Activated naive CD8-positive, alpha-beta T cell treated with anti-CD3 and anti-CD28 coated beads, Interleukin-2, amount 10 ng/mL, durations not matched to agents 7 days and 5 days (primary cell): ENCODE results near the gene IQCC. TPM values are rescaled to one million over a fixed set of nuclear protein-coding genes. Genes with fewer than 3 reads are reported as not detected.

Experiments
- ATAC-seq: fragments of 150-1000 bp; cut with Tn5 transposase; one replicate; pipeline ENCODE4 v1.10.0; 2021; ENCODE audit warnings: low read depth, moderate library complexity
- POLR2A ChIA-PET: fragments of 350-600 bp; sonication (Branson Sonifier 250); formaldehyde crosslinking; loops from one replicate; lab custom pipeline; 2021; ENCODE audit warnings: antibody characterized with exemption; lab: Charles Lee
- DNase-seq: peaks from one replicate; pipeline ENCODE4 v3.0.0; 2021
- H3K27ac Mint-ChIP-seq: one replicate; pipeline ENCODE4 v1.8.0; 2022; ENCODE audit warnings: mild to moderate bottlenecking, mixed read lengths
- H3K27me3 Mint-ChIP-seq: one replicate; pipeline ENCODE4 v1.8.0; 2022; ENCODE audit warnings: mild to moderate bottlenecking, moderate library complexity, mixed read lengths
- H3K36me3 Mint-ChIP-seq: one replicate; pipeline ENCODE4 v1.8.0; 2021; ENCODE audit warnings: mild to moderate bottlenecking, mixed read lengths
- H3K4me1 Mint-ChIP-seq: one replicate; pipeline ENCODE4 v1.8.0; 2021; ENCODE audit warnings: mixed read lengths
- H3K4me3 Mint-ChIP-seq: one replicate; pipeline ENCODE4 v1.8.0; 2022; ENCODE audit warnings: mild to moderate bottlenecking, moderate library complexity, mixed read lengths
- H3K9me3 Mint-ChIP-seq: one replicate; pipeline ENCODE4 v1.8.0; 2021; ENCODE audit warnings: mixed read lengths
- total RNA-seq, 2 experiments: library from RNA; stranded (reverse); gene quantifications; one replicate each; pipeline ENCODE4 v1.2.3, GENCODE V29; 2021

Gene IQCC
- total RNA-seq, 2 experiments from 2014 or later: 4.9 to 6.0 TPM

GRCh38 chr1:32220746-32221580, 15.5 kb downstream of the IQCC start:
- Mint-ChIP-seq H3K4me3 (peak overlapping the region; percentile 96), H3K27ac (peak overlapping the region; percentile 43), H3K4me1 (peaks cover 21% of the 10 kb centered on the region), H3K9me3 (no peaks in the 10 kb centered on the region), H3K27me3 (no peaks in the 10 kb centered on the region), H3K36me3 (peaks cover 8% of the 10 kb centered on the region)
- DNase-seq (no peak), ATAC-seq (no peak)
- POLR2A ChIA-PET: interaction anchor here (0.9 to 2.0 kb wide), 4 partner anchors 10 to 53 kb away, joined by 3 to 11 read pairs (median 4); partner anchors contain the start of gene IQCC

GRCh38 chr1:32221581-32221979, 16.1 kb downstream of the IQCC start:
- Mint-ChIP-seq H3K27ac (peak overlapping the region; percentile 43), H3K4me1 (peaks cover 23% of the 10 kb centered on the region), H3K4me3 (peak overlapping the region; percentile 96), H3K36me3 (peaks cover 8% of the 10 kb centered on the region), H3K9me3 (no peaks in the 10 kb centered on the region), H3K27me3 (no peaks in the 10 kb centered on the region)
- no peak for DNase-seq
- POLR2A ChIA-PET: interaction anchor here (1.0 to 2.2 kb wide), 5 partner anchors 16 to 52 kb away, joined by 3 to 11 read pairs (median 7); partner anchors contain the start of genes IQCC and LCK
- ATAC-seq: no peak

- ATAC-seq (peak; percentile 86), DNase-seq (peak; percentile 85)
- Mint-ChIP-seq H3K27me3 (no peaks in the 10 kb centered on the region), H3K27ac (peak within 1 kb of the TSS; percentile 95), H3K4me1 (peaks cover 23% of the 10 kb centered on the region), H3K4me3 (peak within 1 kb of the TSS; percentile 96), H3K9me3 (no peaks in the 10 kb centered on the region), H3K36me3 (peaks cover 8% of the 10 kb centered on the region)
- POLR2A ChIA-PET: interaction anchor here (0.9 to 2.2 kb wide), 9 partner anchors 10 to 70 kb away, joined by 3 to 11 read pairs (median 4); partner anchors contain the start of genes HDAC1, IQCC and LCK
Observed at GRCh38 chr1:32221980-32222755, 16.7 kb downstream of the IQCC start, which contains the start of the genes EIF3I and TMEM234. Gene EIF3I (plus strand): TSS chr1:32222407. CDS start chr1:32222442, 35 bp downstream. Gene TMEM234 (minus strand): TSS chr1:32222353. CDS start chr1:32222322, 31 bp downstream.

- peaks cover 13% of the 10 kb centered on the region for H3K36me3 Mint-ChIP-seq
- H3K27ac Mint-ChIP-seq: peak overlapping the region; percentile 95
- no peaks in the 10 kb centered on the region for H3K27me3 Mint-ChIP-seq
- DNase-seq: no peak
- POLR2A ChIA-PET: interaction anchor here (0.6 to 2.2 kb wide), 4 partner anchors 12 to 95 kb away, joined by 3 to 8 read pairs (median 3); partner anchors contain the start of gene LCK
- H3K4me3 Mint-ChIP-seq: peak overlapping the region; percentile 96
- H3K9me3 Mint-ChIP-seq: no peaks in the 10 kb centered on the region
- peaks cover 20% of the 10 kb centered on the region for H3K4me1 Mint-ChIP-seq
- ATAC-seq: no peak
Observed at GRCh38 chr1:32223683-32224082, 18.2 kb downstream of the IQCC start.

- Mint-ChIP-seq H3K4me3 (peak overlapping the region; percentile 44), H3K27me3 (no peaks in the 10 kb centered on the region)
Observed at GRCh38 chr1:32224285-32224684, 18.8 kb downstream of the IQCC start.

GRCh38 chr1:32228771-32229170, 23.3 kb downstream of the IQCC start:
- H3K27ac Mint-ChIP-seq: no peak overlapping the region
- no peaks in the 10 kb centered on the region for H3K9me3 Mint-ChIP-seq
- no peak overlapping the region for H3K4me3 Mint-ChIP-seq
- DNase-seq (no peak), ATAC-seq (no peak)
- peaks cover 7% of the 10 kb centered on the region for H3K4me1 Mint-ChIP-seq
- POLR2A ChIA-PET: no interaction called here
- H3K36me3 Mint-ChIP-seq: peaks cover 14% of the 10 kb centered on the region
- H3K27me3 Mint-ChIP-seq: no peaks in the 10 kb centered on the region

More at GRCh38 chr1:32224285-32224684, 18.8 kb downstream of the IQCC start:
- DNase-seq: no peak
- ATAC-seq: no peak
- Mint-ChIP-seq H3K9me3 (no peaks in the 10 kb centered on the region), H3K27ac (peak overlapping the region; percentile 49), H3K4me1 (peaks cover 20% of the 10 kb centered on the region), H3K36me3 (peaks cover 14% of the 10 kb centered on the region)
- POLR2A ChIA-PET: no interaction called here

- ATAC-seq (no peak), DNase-seq (no peak)
- POLR2A ChIA-PET: interaction anchor here (1.1 kb wide), 1 partner anchor 9 kb away, joined by 3 read pairs; no protein-coding TSS in a partner anchor
- Mint-ChIP-seq H3K9me3 (no peaks in the 10 kb centered on the region), H3K4me1 (no peaks in the 10 kb centered on the region), H3K4me3 (no peak overlapping the region), H3K27me3 (no peaks in the 10 kb centered on the region), H3K36me3 (peaks cover 6% of the 10 kb centered on the region), H3K27ac (no peak overlapping the region)
Observed at GRCh38 chr1:32231843-32232432, 26.5 kb downstream of the IQCC start.

- H3K9me3 Mint-ChIP-seq: no peaks in the 10 kb centered on the region
- H3K4me1 Mint-ChIP-seq: no peaks in the 10 kb centered on the region
- DNase-seq (no peak), ATAC-seq (no peak)
- no peaks in the 10 kb centered on the region for H3K27me3 Mint-ChIP-seq
- peak overlapping the region; percentile 65 for H3K27ac Mint-ChIP-seq
- POLR2A ChIA-PET: interaction anchor here (1.1 kb wide), 1 partner anchor 10 kb away, joined by 3 read pairs; no protein-coding TSS in a partner anchor
- H3K4me3 Mint-ChIP-seq: no peak overlapping the region
- peaks cover 5% of the 10 kb centered on the region for H3K36me3 Mint-ChIP-seq
Observed at GRCh38 chr1:32232558-32233304, 27.3 kb downstream of the IQCC start.

- POLR2A ChIA-PET: interaction anchor here (1.3 kb wide), 1 partner anchor 54 kb away, joined by 4 read pairs; no protein-coding TSS in a partner anchor
- Mint-ChIP-seq H3K36me3 (no peaks in the 10 kb centered on the region), H3K9me3 (no peaks in the 10 kb centered on the region), H3K27me3 (no peaks in the 10 kb centered on the region), H3K27ac (no peak overlapping the region), H3K4me3 (no peak overlapping the region), H3K4me1 (peaks cover 3% of the 10 kb centered on the region)
- DNase-seq: no peak
- ATAC-seq: no peak
Observed at GRCh38 chr1:32234792-32235191, 29.3 kb downstream of the IQCC start.

- H3K9me3 Mint-ChIP-seq: no peaks in the 10 kb centered on the region
- H3K27me3 Mint-ChIP-seq: no peaks in the 10 kb centered on the region
- H3K4me1 Mint-ChIP-seq: peaks cover 14% of the 10 kb centered on the region
- H3K4me3 Mint-ChIP-seq: peak overlapping the region; percentile 84
- ATAC-seq (no peak), DNase-seq (no peak)
- POLR2A ChIA-PET: interaction anchor here (1.6 to 6.5 kb wide), 3 partner anchors 11 to 17 kb away, joined by 7 to 69 read pairs (median 16); partner anchors contain the start of genes EIF3I, LCK and TMEM234
- H3K36me3 Mint-ChIP-seq: no peaks in the 10 kb centered on the region
- no peak overlapping the region for H3K27ac Mint-ChIP-seq
Observed at GRCh38 chr1:32239337-32239736, 33.9 kb downstream of the IQCC start.

GRCh38 chr1:32239790-32240139, 34.3 kb downstream of the IQCC start:
- ATAC-seq (no peak), DNase-seq (no peak)
- no peaks in the 10 kb centered on the region for H3K27me3 Mint-ChIP-seq
- no peak overlapping the region for H3K27ac Mint-ChIP-seq
- POLR2A ChIA-PET: interaction anchor here (1.5 to 6.5 kb wide), 6 partner anchors 10 to 132 kb away, joined by 6 to 69 read pairs (median 13); partner anchors contain the start of genes EIF3I, HDAC1, LCK and TMEM234
- no peaks in the 10 kb centered on the region for H3K36me3 Mint-ChIP-seq
- H3K9me3 Mint-ChIP-seq: no peaks in the 10 kb centered on the region
- peaks cover 14% of the 10 kb centered on the region for H3K4me1 Mint-ChIP-seq
- peak overlapping the region; percentile 84 for H3K4me3 Mint-ChIP-seq
